Right kidney (tissue), 9 donors: Measurements from ENCODE around the gene LCE1F.

Experiments used
- DNase-seq: peaks from one replicate; pipeline ENCODE4 v3.0.0-alpha.2; 2016
- long read RNA-seq, 8 donors: transcript quantifications; one replicate each; lab custom pipeline, GENCODE V29; 2026

Gene LCE1F
- long read RNA-seq, donor 1, result 0 reads
- long read RNA-seq, donor 2, result 0 reads
- long read RNA-seq, donor 3, result 0 reads
- long read RNA-seq, donor 4, result 0 reads
- long read RNA-seq, donor 5, result 0 reads
- long read RNA-seq, donor 6, result 0 reads
- long read RNA-seq, donor 7, result 0 reads
- long read RNA-seq, donor 8, result 0 reads

GRCh38 chr1:152774875-152775274 lies at the start of gene LCE1F:
Gene LCE1F, plus strand, starts transcription at chr1:152775140. Its CDS starts 1,232 bp downstream, at chr1:152776372.
- DNase-seq, result no peak

- no peak for DNase-seq
Observed at GRCh38 chr1:152725261-152725660, 49.7 kb upstream of the LCE1F start.

GRCh38 chr1:152728986-152729385 lies 46.0 kb upstream of the LCE1F start:
- DNase-seq, result no peak

GRCh38 chr1:152735648-152736047 lies 39.3 kb upstream of the LCE1F start:
- no peak for DNase-seq

- no peak for DNase-seq
Observed at GRCh38 chr1:152737997-152738396, 36.9 kb upstream of the LCE1F start.

GRCh38 chr1:152739841-152740240 lies 35.1 kb upstream of the LCE1F start:
- no peak for DNase-seq

GRCh38 chr1:152741656-152742055 lies 33.3 kb upstream of the LCE1F start:
- no peak for DNase-seq

GRCh38 chr1:152743371-152744145 lies 31.4 kb upstream of the LCE1F start:
- DNase-seq, result no peak

GRCh38 chr1:152745289-152745704 lies 29.6 kb upstream of the LCE1F start:
- DNase-seq, result no peak

- DNase-seq, result no peak
Observed at GRCh38 chr1:152745765-152746444, 29.0 kb upstream of the LCE1F start.

- DNase-seq, result no peak
Observed at GRCh38 chr1:152747831-152748230, 27.1 kb upstream of the LCE1F start.

- DNase-seq, result no peak
Observed at GRCh38 chr1:152752225-152752624, 22.7 kb upstream of the LCE1F start.

- no peak for DNase-seq
Observed at GRCh38 chr1:152753586-152753985, 21.4 kb upstream of the LCE1F start.

- DNase-seq, result no peak
Observed at GRCh38 chr1:152756872-152757271, 18.1 kb upstream of the LCE1F start.

- no peak for DNase-seq
Observed at GRCh38 chr1:152757747-152758146, 17.2 kb upstream of the LCE1F start, which contains the start of gene KPRP. Gene KPRP, plus strand, starts transcription at chr1:152758025. Its CDS starts 1,564 bp downstream, at chr1:152759589.

GRCh38 chr1:152758636-152759035 lies 16.3 kb upstream of the LCE1F start:
- DNase-seq, result no peak

- DNase-seq, result no peak
Observed at GRCh38 chr1:152759453-152760173, 15.3 kb upstream of the LCE1F start.

GRCh38 chr1:152760551-152761190 lies 14.3 kb upstream of the LCE1F start:
- DNase-seq, result no peak

GRCh38 chr1:152761609-152762213 lies 13.2 kb upstream of the LCE1F start:
- no peak for DNase-seq

- DNase-seq, result no peak
Observed at GRCh38 chr1:152768847-152769533, 6.0 kb upstream of the LCE1F start.

- no peak for DNase-seq
Observed at GRCh38 chr1:152770411-152770810, 4.5 kb upstream of the LCE1F start.
